Skeletal muscle tissue (tissue), 4 donors: ENCODE results near the gene USH2A. TPM values are rescaled to one million over a fixed set of nuclear protein-coding genes. Genes with fewer than 3 reads are reported as not detected.

Experiments used
- H3K27ac ChIP-seq: one replicate; pipeline ENCODE4 v1.7.0; 2013; ENCODE audit warnings: mild to moderate bottlenecking, low read depth, low read length, inconsistent platforms
- H3K27me3 ChIP-seq, 3 donors: one replicate each; pipeline ENCODE4 v1.7.0; 2013; ENCODE audit warnings: low read length in 3 of 3; ENCODE audit not compliant: control insufficient read depth in 3 of 3, insufficient read depth in 3 of 3
- H3K36me3 ChIP-seq, 3 donors: one replicate each; pipeline ENCODE4 v1.7.0; 2013; ENCODE audit warnings: low read length in 3 of 3; ENCODE audit not compliant: control insufficient read depth in 3 of 3, insufficient read depth in 3 of 3
- H3K4me1 ChIP-seq, 3 donors: one replicate each; pipeline ENCODE4 v1.7.0; 2013; ENCODE audit warnings: low read length in 3 of 3, mild to moderate bottlenecking in 3 of 3; ENCODE audit not compliant: control insufficient read depth in 3 of 3, insufficient read depth in 3 of 3
- H3K4me3 ChIP-seq, 3 donors: one replicate each; pipeline ENCODE4 v1.7.0; 2013; ENCODE audit warnings: low read length in 3 of 3
- H3K9ac ChIP-seq, 3 donors: one replicate each; pipeline ENCODE4 v1.7.0; 2013; ENCODE audit warnings: low read length in 3 of 3, mild to moderate bottlenecking in 3 of 3, moderate library complexity in 2 of 3, low read depth in 1 of 3
- H3K9me3 ChIP-seq, 3 donors: one replicate each; pipeline ENCODE4 v1.7.0; 2013; ENCODE audit warnings: low read length in 3 of 3; ENCODE audit not compliant: control insufficient read depth in 3 of 3
- total RNA-seq: library from RNA; depleted of rRNA; stranded (reverse); fragments of >200 nt; gene quantifications from one replicate; pipeline ENCODE4 v1.2.3, GENCODE V29; 2014
- donor health status: Osteomylitis.

The USH2A gene
- total RNA-seq, 1 donor from 2014 or later = 0.52 TPM

DNA sequence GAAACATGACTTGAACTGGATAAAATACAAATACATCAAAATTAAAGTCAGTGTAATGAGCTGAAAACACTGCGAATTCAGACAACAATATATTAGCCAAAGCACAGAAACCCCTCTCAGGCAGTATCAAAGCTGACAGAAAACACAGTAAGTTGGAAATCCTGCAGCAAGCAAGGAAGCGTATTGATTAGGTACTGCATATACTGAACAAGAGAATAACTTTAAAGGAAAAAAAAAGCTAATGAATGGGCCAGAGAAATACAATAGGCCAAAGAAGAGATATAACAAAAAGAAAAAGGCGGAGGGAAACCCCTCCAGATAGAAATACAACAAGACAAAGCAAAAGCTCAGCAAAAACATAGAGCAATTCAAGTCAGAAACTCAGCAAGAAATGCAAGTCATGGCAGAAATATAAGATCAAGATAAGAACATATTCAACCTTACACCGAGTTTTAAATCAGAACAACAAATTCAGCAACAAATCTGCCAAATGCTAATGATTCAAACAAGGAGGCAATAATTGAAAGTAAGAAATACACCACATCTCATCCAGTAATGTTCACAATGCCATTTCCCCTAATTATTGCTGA lies 299.0 kb downstream of the USH2A start:
- Histone ChIP-seq H3K9ac (no peak overlapping the region), H3K27me3 (no peaks in the 10 kb centered on the region), H3K36me3 (no peaks in the 10 kb centered on the region), H3K27ac (no peak overlapping the region), H3K4me1 (no peaks in the 10 kb centered on the region), H3K9me3 (no peaks in the 10 kb centered on the region), H3K4me3 (no peak overlapping the region)

DNA sequence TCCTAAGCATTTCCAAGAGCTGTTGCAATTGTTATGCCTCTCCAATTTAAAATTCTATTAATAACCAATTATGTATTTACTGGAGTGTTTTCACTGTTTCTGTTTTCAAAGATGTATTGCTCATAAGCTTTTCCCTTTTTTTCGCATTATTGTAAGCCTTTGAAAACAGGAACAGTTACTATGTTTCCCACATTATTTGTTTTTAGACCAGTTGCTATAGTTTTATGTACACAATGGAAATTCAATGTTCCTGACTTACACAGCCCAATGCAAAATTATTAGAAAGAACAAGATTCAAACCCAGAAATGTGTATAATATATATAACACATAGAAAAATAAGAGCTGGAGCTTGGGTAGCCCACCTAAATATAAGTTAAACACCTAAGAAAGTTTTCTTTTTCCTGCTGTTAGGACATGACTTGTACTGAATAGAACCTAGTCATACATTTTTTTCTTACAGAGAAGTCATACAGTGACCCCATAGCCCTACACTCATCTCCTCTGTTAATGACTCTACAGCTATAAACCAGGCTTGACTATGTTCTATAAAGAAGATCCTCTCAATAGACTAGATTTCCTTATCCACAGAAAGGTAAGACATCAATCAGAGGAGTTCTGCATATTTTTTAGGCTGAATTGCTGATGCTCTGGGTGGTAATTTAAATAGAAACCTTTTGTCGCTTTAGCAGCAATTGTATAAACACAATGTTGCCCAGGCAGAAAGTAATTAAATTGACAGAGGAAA lies 299.6 kb downstream of the USH2A start:
- Histone ChIP-seq H3K4me1 (no peaks in the 10 kb centered on the region), H3K27me3 (no peaks in the 10 kb centered on the region), H3K27ac (no peak overlapping the region), H3K4me3 (no peak overlapping the region), H3K36me3 (no peaks in the 10 kb centered on the region), H3K9ac (no peak overlapping the region), H3K9me3 (no peaks in the 10 kb centered on the region)

DNA sequence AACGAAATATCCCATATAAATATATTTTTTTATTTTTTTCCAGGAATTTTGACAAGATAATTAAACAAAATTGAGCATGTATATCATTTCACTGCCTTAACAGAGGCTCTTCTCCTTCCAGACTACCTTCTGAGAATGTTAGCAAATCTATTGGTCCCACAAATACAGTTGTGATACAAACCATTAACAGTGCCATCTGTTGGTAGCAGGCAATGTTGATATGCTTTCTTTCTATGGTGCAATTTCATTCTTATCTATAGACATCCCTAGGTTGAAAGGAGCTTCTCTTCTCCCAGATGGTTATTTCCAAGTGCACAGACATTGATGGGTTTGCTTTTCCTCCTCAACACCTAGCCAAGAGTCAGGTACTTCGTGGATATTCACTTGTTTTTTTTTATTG lies 303.6 kb downstream of the USH2A start:
- H3K9ac ChIP-seq = no peak overlapping the region
- no peaks in the 10 kb centered on the region for H3K4me1 ChIP-seq
- H3K27ac ChIP-seq = no peak overlapping the region
- no peaks in the 10 kb centered on the region for H3K36me3 ChIP-seq
- no peaks in the 10 kb centered on the region for H3K9me3 ChIP-seq
- no peak overlapping the region for H3K4me3 ChIP-seq
- no peaks in the 10 kb centered on the region for H3K27me3 ChIP-seq

DNA sequence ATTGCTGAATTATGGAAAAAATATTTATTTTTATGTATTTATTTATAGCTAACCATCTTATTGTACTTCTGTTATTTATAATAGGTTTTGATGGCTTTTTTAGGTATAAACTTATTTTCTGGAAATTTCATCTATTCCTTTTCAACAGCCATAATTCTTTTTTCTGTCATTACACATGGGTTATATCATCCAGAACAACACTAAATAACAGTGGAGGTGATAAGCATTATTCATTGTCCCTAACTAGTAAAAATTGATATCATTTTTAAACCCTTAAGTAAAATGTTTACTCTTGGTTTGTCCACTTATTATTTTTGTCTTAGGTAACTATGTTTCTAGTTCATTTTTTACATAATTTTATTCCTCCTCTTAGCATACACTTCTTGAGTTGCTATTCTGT lies 309.1 kb downstream of the USH2A start:
- H3K36me3 ChIP-seq = no peaks in the 10 kb centered on the region
- H3K9ac ChIP-seq = no peak overlapping the region
- H3K27me3 ChIP-seq = no peaks in the 10 kb centered on the region
- no peak overlapping the region for H3K27ac ChIP-seq
- no peaks in the 10 kb centered on the region for H3K4me1 ChIP-seq
- H3K9me3 ChIP-seq = no peaks in the 10 kb centered on the region
- no peak overlapping the region for H3K4me3 ChIP-seq

DNA sequence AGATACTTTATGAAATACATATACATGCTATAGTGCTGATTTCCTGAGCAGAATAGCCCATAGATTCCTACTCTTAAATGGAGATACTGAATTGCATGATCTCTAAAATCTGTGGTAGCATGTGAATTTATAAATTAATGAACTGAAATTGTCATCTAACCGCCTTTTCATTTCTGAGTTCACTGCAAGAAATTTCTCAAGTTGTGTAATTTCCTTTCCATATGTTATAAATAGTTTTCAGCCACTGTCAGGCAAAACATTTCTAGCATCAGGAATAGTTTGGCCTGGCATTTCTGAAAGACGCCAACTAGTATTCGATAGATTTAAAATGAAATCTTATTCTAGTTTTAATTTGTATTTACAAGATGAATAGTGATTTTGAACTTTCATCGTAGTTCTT lies 310.1 kb downstream of the USH2A start:
- H3K36me3 ChIP-seq = no peaks in the 10 kb centered on the region
- no peaks in the 10 kb centered on the region for H3K27me3 ChIP-seq
- H3K9me3 ChIP-seq = no peaks in the 10 kb centered on the region
- H3K4me3 ChIP-seq = no peak overlapping the region
- H3K4me1 ChIP-seq = no peaks in the 10 kb centered on the region
- H3K27ac ChIP-seq = no peak overlapping the region
- no peak overlapping the region for H3K9ac ChIP-seq

DNA sequence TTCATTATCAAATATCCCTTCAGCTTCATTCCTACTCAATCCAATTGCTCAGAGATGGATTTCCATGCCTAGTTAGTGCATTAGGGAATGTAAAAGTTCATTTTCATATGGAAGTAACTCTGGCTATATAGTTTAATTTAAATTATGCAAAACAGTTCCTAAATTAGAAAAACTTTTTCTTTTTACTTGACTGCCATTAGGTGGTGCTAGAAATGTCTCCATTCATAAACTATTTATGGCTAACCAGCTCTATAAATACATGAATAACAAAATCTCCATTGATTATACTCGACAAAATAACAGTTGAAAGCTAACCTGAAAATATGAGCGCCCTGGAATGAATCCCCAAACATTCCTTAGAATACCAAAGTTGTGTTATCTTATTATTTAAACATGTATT lies 311.4 kb downstream of the USH2A start:
- Histone ChIP-seq H3K27me3 (no peaks in the 10 kb centered on the region), H3K9me3 (no peaks in the 10 kb centered on the region), H3K27ac (no peak overlapping the region), H3K36me3 (no peaks in the 10 kb centered on the region), H3K9ac (no peak overlapping the region), H3K4me3 (no peak overlapping the region), H3K4me1 (no peaks in the 10 kb centered on the region)

DNA sequence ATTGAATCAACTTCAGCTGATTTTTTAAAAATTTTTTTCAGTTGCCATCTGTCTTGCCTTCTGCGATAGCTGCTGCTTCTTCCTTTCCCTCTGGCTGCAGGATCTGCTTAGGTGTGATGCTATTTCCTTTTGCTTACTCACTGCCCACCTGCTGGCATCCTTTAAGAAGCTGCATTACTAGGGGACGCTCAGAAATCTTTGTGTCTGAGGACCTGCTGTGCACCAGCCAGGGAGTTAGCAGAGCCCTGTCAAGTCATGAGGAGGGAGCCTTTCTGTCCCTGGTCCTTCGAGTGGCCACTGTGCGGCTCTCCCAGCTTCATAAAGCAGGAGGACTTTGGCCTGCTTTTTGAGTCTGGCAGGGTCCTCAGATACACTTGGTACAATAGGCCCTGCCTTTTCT lies 327.8 kb downstream of the USH2A start:
- H3K27ac ChIP-seq = no peak overlapping the region
- no peak overlapping the region for H3K9ac ChIP-seq
- no peak overlapping the region for H3K4me3 ChIP-seq
- H3K36me3 ChIP-seq = no peaks in the 10 kb centered on the region
- no peaks in the 10 kb centered on the region for H3K4me1 ChIP-seq
- H3K27me3 ChIP-seq = no peaks in the 10 kb centered on the region
- H3K9me3 ChIP-seq = no peaks in the 10 kb centered on the region

DNA sequence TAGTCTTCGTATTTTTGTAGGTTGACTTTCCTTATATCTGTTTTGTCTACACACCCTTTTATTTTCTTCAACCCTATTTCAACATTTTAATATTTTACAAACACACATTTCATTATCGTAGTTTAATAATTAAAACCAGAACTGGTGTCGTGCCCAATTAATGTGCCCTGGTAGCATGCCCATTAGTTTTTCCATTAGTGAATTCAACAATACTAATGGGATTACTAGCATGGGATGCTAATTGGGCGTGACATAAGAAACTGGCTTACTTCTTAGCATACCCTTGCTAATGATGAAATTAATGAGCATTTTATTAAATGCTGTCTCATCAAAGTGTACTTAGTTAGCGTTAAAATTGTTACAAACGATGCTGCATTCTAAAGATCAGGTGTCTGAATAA lies 332.7 kb downstream of the USH2A start:
- H3K9me3 ChIP-seq = no peaks in the 10 kb centered on the region
- no peak overlapping the region for H3K4me3 ChIP-seq
- no peaks in the 10 kb centered on the region for H3K36me3 ChIP-seq
- H3K9ac ChIP-seq = no peak overlapping the region
- H3K4me1 ChIP-seq = no peaks in the 10 kb centered on the region
- H3K27ac ChIP-seq = no peak overlapping the region
- no peaks in the 10 kb centered on the region for H3K27me3 ChIP-seq

DNA sequence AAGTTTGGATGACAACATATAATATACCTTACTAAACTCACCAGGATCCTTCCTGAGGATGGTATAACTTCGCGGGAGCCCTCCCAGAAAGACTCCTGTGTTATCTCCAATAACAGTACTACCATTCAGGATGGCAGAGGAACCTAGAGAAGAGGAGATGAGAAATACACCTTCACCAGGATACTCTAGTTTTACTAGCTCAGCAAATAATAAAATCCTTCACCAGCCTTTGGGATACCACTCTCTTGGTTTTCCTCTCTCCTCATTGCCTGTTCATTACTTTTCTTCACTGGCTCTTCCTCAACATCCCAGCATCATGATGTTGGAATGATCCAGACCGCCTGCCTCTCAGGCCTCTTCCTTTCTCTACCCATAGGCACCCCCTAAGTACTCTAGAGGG lies 336.6 kb downstream of the USH2A start:
- Histone ChIP-seq H3K4me3 (no peak overlapping the region), H3K36me3 (no peaks in the 10 kb centered on the region), H3K27ac (no peak overlapping the region), H3K4me1 (no peaks in the 10 kb centered on the region), H3K27me3 (no peaks in the 10 kb centered on the region), H3K9me3 (no peaks in the 10 kb centered on the region), H3K9ac (no peak overlapping the region)

DNA sequence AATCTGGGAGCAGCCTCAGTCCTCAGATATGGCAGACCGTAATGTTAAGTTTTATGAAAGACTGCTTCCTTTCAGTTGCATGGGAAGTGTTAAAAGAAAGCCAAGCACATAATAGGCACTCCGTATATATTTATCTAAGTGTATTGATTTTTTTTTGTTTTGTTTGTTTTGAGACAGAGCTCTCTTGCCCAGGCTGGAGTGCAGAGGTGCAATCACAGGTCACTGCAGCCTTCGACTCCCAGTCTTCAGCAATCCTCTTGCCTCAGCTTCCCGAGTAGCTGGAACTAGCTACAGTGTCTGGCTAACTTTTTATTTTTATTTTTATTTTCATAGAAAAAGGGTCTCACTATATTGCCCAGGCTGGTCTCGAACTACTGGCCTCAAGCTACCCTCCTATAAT lies 341.8 kb downstream of the USH2A start:
- no peaks in the 10 kb centered on the region for H3K36me3 ChIP-seq
- no peaks in the 10 kb centered on the region for H3K4me1 ChIP-seq
- H3K27ac ChIP-seq = no peak overlapping the region
- H3K9me3 ChIP-seq = no peaks in the 10 kb centered on the region
- no peak overlapping the region for H3K9ac ChIP-seq
- H3K27me3 ChIP-seq = no peaks in the 10 kb centered on the region
- no peak overlapping the region for H3K4me3 ChIP-seq
